ENCODE data around the gene MERTK. TPM values are rescaled to one million over a fixed set of nuclear protein-coding genes. Genes with fewer than 3 reads are reported as not detected.
"Not testable (repeated sequence)": the region's sequence is repeated elsewhere in the genome, so short reads cannot be mapped to it uniquely, and the experiment has no call there.

The MERTK gene
- total RNA-seq (10 to 100 TPM; 11.0 to 20.7 (median 13.7) TPM), polyA plus RNA-seq (10 to 100 TPM in 1 of 2 donors, 1 to 10 TPM in 1; 8.3 to 21.9 TPM)
- long read RNA-seq, donor 1, partial matches to known transcripts: 6 of 8 reads
- long read RNA-seq, donor 1, other reads (novel, unspliced or antisense): 2 of 8 reads
- long read RNA-seq, donor 2, partial matches to known transcripts: 0 of 1 reads
- long read RNA-seq, donor 2, other reads (novel, unspliced or antisense): 0 of 1 reads
- long read RNA-seq, donor 3, partial matches to known transcripts: 2 of 11 reads
- long read RNA-seq, donor 3, other reads (novel, unspliced or antisense): 7 of 11 reads

GRCh38 chr2:111897924-111898702 lies at the start of gene MERTK:
TSS of gene MERTK (plus strand) at chr2:111898607. CDS start at chr2:111898736, 129 bp downstream.
- intact Hi-C loops (cut with DNase I): loop anchor here (2.0 to 10.0 kb wide), 4 partner anchors 134 to 357 kb away; partner anchors contain the start of gene ZC3H8 (in 1 of the 4)
- Histone ChIP-seq H3K9me3 (no peaks in the 10 kb centered on the region), H3K4me1 (ENCODE audit: insufficient read depth) (peaks cover 1% of the 10 kb centered on the region), H3K27me3 (no peaks in the 10 kb centered on the region), H3K36me3 (no peaks in the 10 kb centered on the region), H3K4me3 (peak within 1 kb of the TSS; percentile 94), H3K27ac (peak within 1 kb of the TSS; percentile 74 to 84)
- 1% methylated on average over 29 to 70 of the region's 71 CpGs for whole genome bisulfite sequencing, 3 donors
- peak; percentile 14 to 67 (median 58) for TF ChIP-seq CTCF (IDR thresholded peaks at IDR 0.05)
- TF ChIP-seq POLR2A (IDR thresholded peaks at IDR 0.05): peak; percentile 61
- no peak for TF ChIP-seq EP300 (IDR thresholded peaks at IDR 0.05)
- DNase-seq: peak; percentile 87 to 90 (median 90)

GRCh38 chr2:111850646-111851045 lies 47.8 kb upstream of the MERTK start:
- WGBS, 3 donors: 4 to 12% (median 7%) methylated on average over 4 of the region's 4 CpGs
- H3K4me3 ChIP-seq; H3K4me1 ChIP-seq (ENCODE audit: insufficient read depth); intact Hi-C loops (cut with DNase I); H3K27ac ChIP-seq; H3K9me3 ChIP-seq; H3K36me3 ChIP-seq; H3K27me3 ChIP-seq: not testable (repeated sequence)
- peak in 1 of 5 donors; percentile 21 for DNase-seq

- H3K4me1 ChIP-seq (ENCODE audit: insufficient read depth); H3K4me3 ChIP-seq; H3K9me3 ChIP-seq; intact Hi-C loops (cut with DNase I); H3K27me3 ChIP-seq; DNase-seq; H3K36me3 ChIP-seq; H3K27ac ChIP-seq: not testable (repeated sequence)
- WGBS, 3 donors: 66 to 79% (median 76%) methylated on average over 3 of the region's 3 CpGs
Observed at GRCh38 chr2:111852544-111852943, 45.9 kb upstream of the MERTK start.

GRCh38 chr2:111860005-111860404 lies 38.4 kb upstream of the MERTK start:
- H3K4me3 ChIP-seq; H3K27me3 ChIP-seq; H3K9me3 ChIP-seq; H3K4me1 ChIP-seq (ENCODE audit: insufficient read depth); DNase-seq; H3K36me3 ChIP-seq; intact Hi-C loops (cut with DNase I); H3K27ac ChIP-seq: not testable (repeated sequence)
- WGBS, 3 donors: 29 to 66% (median 62%) methylated on average over 3 of the region's 3 CpGs

- WGBS, 3 donors: 59 to 73% (median 67%) methylated on average over 1 to 3 of the region's 3 CpGs
- H3K4me1 ChIP-seq (ENCODE audit: insufficient read depth); H3K36me3 ChIP-seq; H3K9me3 ChIP-seq; intact Hi-C loops (cut with DNase I); DNase-seq; H3K4me3 ChIP-seq; H3K27me3 ChIP-seq; H3K27ac ChIP-seq: not testable (repeated sequence)
Observed at GRCh38 chr2:111865124-111865523, 33.3 kb upstream of the MERTK start.

- H3K4me3 ChIP-seq; H3K4me1 ChIP-seq (ENCODE audit: insufficient read depth); H3K36me3 ChIP-seq; H3K9me3 ChIP-seq; DNase-seq; intact Hi-C loops (cut with DNase I); H3K27me3 ChIP-seq; H3K27ac ChIP-seq: not testable (repeated sequence)
- WGBS, 3 donors: 88 to 98% (median 91%) methylated on average over 2 of the region's 2 CpGs
Observed at GRCh38 chr2:111872806-111873205, 25.6 kb upstream of the MERTK start.

Measured in ovary (tissue), 10 donors.